Endometrial microvascular endothelial cells (primary cell): ENCODE data around the gene HYOU1. TPM values are rescaled to one million over a fixed set of nuclear protein-coding genes. Genes with fewer than 3 reads are reported as not detected.

Source experiments
- in situ Hi-C: cut with HindIII; loops from 2 replicates; pipeline ENCODE4 v1.10.0; 2017; ENCODE audit warnings: low sequenced_read_pairs, low pct_unique_long_range_greater_than_20kb; ENCODE audit errors: inconsistent ontology term
- total RNA-seq: library from RNA; depleted of rRNA; stranded (reverse); fragments of >200 nt; gene quantifications from one replicate; pipeline ENCODE4 v1.2.3, GENCODE V29; 2015; ENCODE audit errors: inconsistent ontology term

HYOU1 gene
- total RNA-seq, 1 donor from 2014 or later, result 138 TPM

GRCh38 chr11:118998388-118998717 is 58.7 kb downstream of the HYOU1 start:
- in situ Hi-C loops, result no loop called here

GRCh38 chr11:118997627-118998387 is 59.2 kb downstream of the HYOU1 start, which contains the start of gene CENATAC:
TSS of gene CENATAC (plus strand) at chr11:118998138. CDS start at chr11:118998198, 60 bp downstream.
- in situ Hi-C loops, result no loop called here

- in situ Hi-C loops, result no loop called here
Observed at GRCh38 chr11:118996926-118997626, 59.9 kb downstream of the HYOU1 start.

Other genes starting within 250 kb of the HYOU1 start
- gene CXCR5, start 173.3 kb downstream of the HYOU1 start, total RNA-seq, result not detected
- gene BCL9L, start 131.3 kb downstream of the HYOU1 start, total RNA-seq, result 10.9 TPM
- not detected for gene UPK2, start 100.9 kb downstream of the HYOU1 start, total RNA-seq
- not detected for gene FOXR1, start 85.4 kb downstream of the HYOU1 start, total RNA-seq
- 6.6 TPM for gene CENATAC, start 59.1 kb downstream of the HYOU1 start, total RNA-seq
- 1,064 TPM for gene RPS25, start 38.9 kb downstream of the HYOU1 start, total RNA-seq
- gene TRAPPC4, start 38.4 kb downstream of the HYOU1 start, total RNA-seq, result 82.7 TPM
- gene SLC37A4, start 26.3 kb downstream of the HYOU1 start, total RNA-seq, result 22.6 TPM
- 23.9 TPM for gene VPS11, start 10.6 kb upstream of the HYOU1 start, total RNA-seq
- gene HMBS, start 27.7 kb upstream of the HYOU1 start, total RNA-seq, result 8.2 TPM
- 35.8 TPM for gene DPAGT1, start 44.6 kb upstream of the HYOU1 start, total RNA-seq
- 6.2 TPM for gene C2CD2L, start 50.1 kb upstream of the HYOU1 start, total RNA-seq
- 11.4 TPM for gene HINFP, start 64.4 kb upstream of the HYOU1 start, total RNA-seq
- gene ABCG4, start 91.8 kb upstream of the HYOU1 start, total RNA-seq, result not detected
- gene NLRX1, start 111.5 kb upstream of the HYOU1 start, total RNA-seq, result 16.7 TPM
- gene NHERF4, start 128.3 kb upstream of the HYOU1 start, total RNA-seq, result not detected
- 20.4 TPM for gene CBL, start 149.1 kb upstream of the HYOU1 start, total RNA-seq